ENCODE measurements around the gene SEPHS1.

The SEPHS1 gene

GRCh38 chr10:13328613-13329012 is 19.5 kb downstream of the SEPHS1 start:
- in situ Hi-C loops (cut with MboI; ENCODE audit: low sequenced_read_pairs), result no loop called here

- in situ Hi-C loops (cut with MboI; ENCODE audit: low sequenced_read_pairs), result no loop called here
These were observed 20.0 kb downstream of the SEPHS1 start for GRCh38 chr10:13328126-13328525.

GRCh38 chr10:13327534-13327933 is 20.6 kb downstream of the SEPHS1 start:
- in situ Hi-C loops (cut with MboI; ENCODE audit: low sequenced_read_pairs), result no loop called here

GRCh38 chr10:13322615-13323148 is 25.4 kb downstream of the SEPHS1 start:
- in situ Hi-C loops (cut with MboI; ENCODE audit: low sequenced_read_pairs), result no loop called here

GRCh38 chr10:13321576-13321975 is 26.5 kb downstream of the SEPHS1 start:
- in situ Hi-C loops (cut with MboI; ENCODE audit: low sequenced_read_pairs), result no loop called here

GRCh38 chr10:13319166-13319565 is 28.9 kb downstream of the SEPHS1 start:
- in situ Hi-C loops (cut with MboI; ENCODE audit: low sequenced_read_pairs), result no loop called here

GRCh38 chr10:13317474-13317873 is 30.6 kb downstream of the SEPHS1 start:
- in situ Hi-C loops (cut with MboI; ENCODE audit: low sequenced_read_pairs), result no loop called here

- in situ Hi-C loops (cut with MboI; ENCODE audit: low sequenced_read_pairs), result no loop called here
These were observed 31.3 kb downstream of the SEPHS1 start for GRCh38 chr10:13316635-13317311.

- in situ Hi-C loops (cut with MboI; ENCODE audit: low sequenced_read_pairs), result no loop called here
These were observed 32.7 kb downstream of the SEPHS1 start for GRCh38 chr10:13315361-13315760.

- in situ Hi-C loops (cut with MboI; ENCODE audit: low sequenced_read_pairs), result no loop called here
These were observed 36.9 kb downstream of the SEPHS1 start for GRCh38 chr10:13311177-13311575.

- in situ Hi-C loops (cut with MboI; ENCODE audit: low sequenced_read_pairs), result no loop called here
These were observed 37.4 kb downstream of the SEPHS1 start for GRCh38 chr10:13310518-13311176.

- in situ Hi-C loops (cut with MboI; ENCODE audit: low sequenced_read_pairs), result no loop called here
These were observed 38.3 kb downstream of the SEPHS1 start for GRCh38 chr10:13309792-13310191.

GRCh38 chr10:13308096-13308495 is 40.0 kb downstream of the SEPHS1 start:
- in situ Hi-C loops (cut with MboI; ENCODE audit: low sequenced_read_pairs), result no loop called here

GRCh38 chr10:13306103-13306502 is 42.0 kb downstream of the SEPHS1 start:
- in situ Hi-C loops (cut with MboI; ENCODE audit: low sequenced_read_pairs), result no loop called here

- in situ Hi-C loops (cut with MboI; ENCODE audit: low sequenced_read_pairs), result no loop called here
These were observed 45.1 kb downstream of the SEPHS1 start for GRCh38 chr10:13302821-13303555.

GRCh38 chr10:13299437-13300287 is 48.4 kb downstream of the SEPHS1 start, which contains the start of gene PHYH:
Gene PHYH (minus strand): TSS chr10:13300064. CDS start chr10:13300042, 22 bp downstream.
- in situ Hi-C loops (cut with MboI; ENCODE audit: low sequenced_read_pairs), result no loop called here

- in situ Hi-C loops (cut with MboI; ENCODE audit: low sequenced_read_pairs), result no loop called here
These were observed 49.2 kb downstream of the SEPHS1 start for GRCh38 chr10:13298748-13299436.

- in situ Hi-C loops (cut with MboI; ENCODE audit: low sequenced_read_pairs), result no loop called here
These were observed 51.6 kb downstream of the SEPHS1 start for GRCh38 chr10:13296476-13296875.

GRCh38 chr10:13294784-13295183 is 53.3 kb downstream of the SEPHS1 start:
- in situ Hi-C loops (cut with MboI; ENCODE audit: low sequenced_read_pairs), result no loop called here

Data from hTERT RPE-1 (cell line).